ENCODE measurements around the gene SMAD3.
A peak's percentile ranks its signal among the peaks of the same experiment; 100 is the strongest.

Gene SMAD3

DNA sequence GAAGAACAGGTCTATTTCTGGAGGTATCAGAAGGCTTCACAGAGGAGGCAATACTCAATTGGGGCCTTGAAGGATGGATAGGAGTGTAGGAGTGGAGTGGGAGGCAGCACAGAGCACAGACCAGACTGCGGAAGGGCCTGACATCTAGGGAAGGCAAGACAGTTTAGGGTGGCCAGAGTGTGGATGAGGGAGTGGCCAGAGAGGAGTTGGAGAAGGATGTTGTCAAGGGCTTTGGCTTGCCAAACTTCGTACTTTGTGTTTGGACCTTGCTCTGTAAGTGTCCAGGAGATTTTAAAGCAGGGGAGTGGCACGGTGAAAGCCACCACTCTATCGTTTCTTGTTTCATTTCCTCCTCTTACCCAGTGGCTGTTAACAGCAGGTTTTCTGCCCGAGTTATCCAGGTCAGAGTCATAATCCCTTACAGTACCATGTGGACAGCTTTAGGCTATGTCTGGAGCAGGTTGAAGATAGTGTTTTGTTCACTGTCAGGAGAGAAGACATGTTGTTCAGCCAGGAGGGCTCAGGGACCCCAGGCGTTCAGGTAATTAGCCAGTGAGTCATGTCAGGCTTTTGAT is 12.3 kb downstream of the SMAD3 start:
- DNase-seq, result no peak
- peaks cover 10% of the 10 kb centered on the region for H3K4me1 ChIP-seq (ENCODE audit: control insufficient read depth, low read depth, low read length)

DNA sequence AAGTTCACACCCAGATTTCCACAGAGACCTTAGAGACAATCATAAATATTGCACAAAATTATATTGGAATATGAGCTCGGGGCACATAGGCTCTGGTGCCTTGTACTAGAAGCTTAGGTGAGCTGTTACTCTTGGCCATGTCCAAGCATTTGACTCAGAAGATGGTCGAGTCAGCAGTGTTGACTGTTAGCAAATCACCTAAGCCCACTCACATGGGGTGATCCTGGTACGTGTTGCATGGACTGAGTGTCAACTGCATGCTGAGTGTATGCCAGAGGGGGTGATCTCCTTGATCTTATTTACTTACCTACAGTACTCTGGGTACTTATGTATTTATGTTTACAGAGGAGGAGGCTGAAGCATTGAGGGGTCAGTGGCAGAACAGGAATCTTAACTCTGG is 14.0 kb downstream of the SMAD3 start:
- Histone ChIP-seq H3K4ac (ENCODE audit: low read depth, low read length) (no peak overlapping the region), H3K18ac (ENCODE audit: low read length) (no peak overlapping the region), H3K4me2 (ENCODE audit: low read length) (no peak overlapping the region), H4K8ac (ENCODE audit: low read depth, low read length) (no peak overlapping the region), H3K23ac (ENCODE audit: low read length) (no peak overlapping the region), H3K56ac (ENCODE audit: low read length) (peak overlapping the region; percentile 53), H3K79me2 (ENCODE audit: control insufficient read depth, insufficient read depth, low read length) (peaks cover 28% of the 10 kb centered on the region), H3K9ac (ENCODE audit: low read length) (no peak overlapping the region), H2BK15ac (replicated peaks; ENCODE audit: low read depth) (no peak overlapping the region), H3K4me1 (ENCODE audit: control insufficient read depth, low read depth, low read length) (peaks cover 14% of the 10 kb centered on the region), H2AK5ac (ENCODE audit: low read length) (no peak overlapping the region), H3K4me3 (ENCODE audit: low read length) (no peak overlapping the region), H2BK5ac (ENCODE audit: low read length) (no peak overlapping the region), H2BK120ac (ENCODE audit: low read depth, low read length) (no peak overlapping the region), H3K27me3 (ENCODE audit: insufficient read depth, low read length, poor library complexity) (no peaks in the 10 kb centered on the region), H3K27ac (ENCODE audit: low read depth, low read length) (no peak overlapping the region), H3K79me1 (ENCODE audit: low read length) (peaks cover 20% of the 10 kb centered on the region), H3K36me3 (ENCODE audit: control insufficient read depth, insufficient read depth, low read length) (no peaks in the 10 kb centered on the region), H4K5ac (ENCODE audit: low read length) (no peak overlapping the region)
- no CpG with 5 or more reads among the region's 3 CpGs for WGBS (ENCODE audit: extremely low coverage, insufficient coverage, low lambda C conversion rate)
- no peak for DNase-seq

More for the DNA sequence above, 12.3 kb downstream of the SMAD3 start:
- H3K4ac ChIP-seq (ENCODE audit: low read depth, low read length), result no peak overlapping the region
- H3K79me2 ChIP-seq (ENCODE audit: control insufficient read depth, insufficient read depth, low read length), result peaks cover 21% of the 10 kb centered on the region
- no peak overlapping the region for H3K4me3 ChIP-seq (ENCODE audit: low read length)
- H3K4me2 ChIP-seq (ENCODE audit: low read length), result no peak overlapping the region
- no peak overlapping the region for H4K5ac ChIP-seq (ENCODE audit: low read length)
- no peak overlapping the region for H2AK5ac ChIP-seq (ENCODE audit: low read length)
- H3K27ac ChIP-seq (ENCODE audit: low read depth, low read length), result no peak overlapping the region
- H3K27me3 ChIP-seq (ENCODE audit: insufficient read depth, low read length, poor library complexity), result no peaks in the 10 kb centered on the region
- no peak overlapping the region for H3K56ac ChIP-seq (ENCODE audit: low read length)
- no peak overlapping the region for H3K18ac ChIP-seq (ENCODE audit: low read length)
- H2BK120ac ChIP-seq (ENCODE audit: low read depth, low read length), result no peak overlapping the region
- WGBS (ENCODE audit: extremely low coverage, insufficient coverage, low lambda C conversion rate), result no CpG with 5 or more reads among the region's 6 CpGs
- peaks cover 20% of the 10 kb centered on the region for H3K79me1 ChIP-seq (ENCODE audit: low read length)
- no peak overlapping the region for H3K9ac ChIP-seq (ENCODE audit: low read length)
- H3K36me3 ChIP-seq (ENCODE audit: control insufficient read depth, insufficient read depth, low read length), result no peaks in the 10 kb centered on the region
- H3K23ac ChIP-seq (ENCODE audit: low read length), result no peak overlapping the region
- no peak overlapping the region for H2BK15ac ChIP-seq (replicated peaks; ENCODE audit: low read depth)
- H2BK5ac ChIP-seq (ENCODE audit: low read length), result no peak overlapping the region
- no peak overlapping the region for H4K8ac ChIP-seq (ENCODE audit: low read depth, low read length)

DNA sequence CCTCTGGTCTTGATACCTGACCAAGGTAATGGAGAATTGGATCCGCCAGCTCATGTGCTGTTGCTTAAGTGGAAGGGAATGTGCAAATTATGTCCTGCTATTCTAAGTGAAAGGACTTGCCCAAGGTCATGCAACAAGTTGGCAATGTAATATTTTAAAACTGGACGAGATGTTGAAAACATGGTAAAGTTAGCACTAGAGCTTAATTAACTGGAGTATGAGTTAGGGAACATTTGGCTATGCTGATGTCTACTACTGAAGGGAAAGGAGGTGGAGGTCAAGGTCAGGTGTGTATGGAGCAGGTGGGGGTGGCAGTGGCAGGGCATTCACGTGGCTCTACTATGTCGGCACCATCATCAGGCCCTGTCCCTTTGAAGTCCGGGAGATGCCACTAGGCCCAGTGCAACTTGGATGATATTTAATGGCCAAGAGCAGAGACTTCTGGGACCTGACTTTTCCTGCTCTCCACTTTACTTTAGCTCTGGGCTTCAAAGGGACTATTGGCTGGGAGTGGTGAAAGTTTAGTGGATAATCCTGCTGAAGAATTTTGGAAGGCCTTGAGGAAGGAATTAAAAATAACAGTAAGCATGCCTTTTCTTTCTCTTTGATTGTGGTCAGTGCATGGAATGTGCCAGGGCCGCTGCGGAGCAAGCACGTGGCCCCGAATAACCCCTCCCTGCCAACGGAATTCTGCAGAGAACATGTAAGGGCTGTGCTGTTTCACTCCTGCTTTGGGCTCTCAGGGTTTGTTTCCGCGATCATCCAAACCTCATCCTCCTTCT is 14.9 kb downstream of the SMAD3 start:
- no peak overlapping the region for H2BK5ac ChIP-seq (ENCODE audit: low read length)
- no CpG with 5 or more reads among the region's 12 CpGs for WGBS (ENCODE audit: extremely low coverage, insufficient coverage, low lambda C conversion rate)
- H3K4me2 ChIP-seq (ENCODE audit: low read length), result no peak overlapping the region
- no peak overlapping the region for H2BK15ac ChIP-seq (replicated peaks; ENCODE audit: low read depth)
- H3K18ac ChIP-seq (ENCODE audit: low read length), result no peak overlapping the region
- H3K23ac ChIP-seq (ENCODE audit: low read length), result no peak overlapping the region
- no peak overlapping the region for H3K9ac ChIP-seq (ENCODE audit: low read length)
- H3K27ac ChIP-seq (ENCODE audit: low read depth, low read length), result no peak overlapping the region
- H3K4me1 ChIP-seq (ENCODE audit: control insufficient read depth, low read depth, low read length), result peaks cover 18% of the 10 kb centered on the region
- no peak overlapping the region for H3K4me3 ChIP-seq (ENCODE audit: low read length)
- DNase-seq, result no peak
- peaks cover 25% of the 10 kb centered on the region for H3K79me2 ChIP-seq (ENCODE audit: control insufficient read depth, insufficient read depth, low read length)
- H4K8ac ChIP-seq (ENCODE audit: low read depth, low read length), result no peak overlapping the region
- no peak overlapping the region for H3K56ac ChIP-seq (ENCODE audit: low read length)
- H2BK120ac ChIP-seq (ENCODE audit: low read depth, low read length), result no peak overlapping the region
- no peaks in the 10 kb centered on the region for H3K36me3 ChIP-seq (ENCODE audit: control insufficient read depth, insufficient read depth, low read length)
- H3K27me3 ChIP-seq (ENCODE audit: insufficient read depth, low read length, poor library complexity), result no peaks in the 10 kb centered on the region
- H3K4ac ChIP-seq (ENCODE audit: low read depth, low read length), result no peak overlapping the region
- H3K79me1 ChIP-seq (ENCODE audit: low read length), result peaks cover 22% of the 10 kb centered on the region
- H4K5ac ChIP-seq (ENCODE audit: low read length), result no peak overlapping the region
- no peak overlapping the region for H2AK5ac ChIP-seq (ENCODE audit: low read length)

DNA sequence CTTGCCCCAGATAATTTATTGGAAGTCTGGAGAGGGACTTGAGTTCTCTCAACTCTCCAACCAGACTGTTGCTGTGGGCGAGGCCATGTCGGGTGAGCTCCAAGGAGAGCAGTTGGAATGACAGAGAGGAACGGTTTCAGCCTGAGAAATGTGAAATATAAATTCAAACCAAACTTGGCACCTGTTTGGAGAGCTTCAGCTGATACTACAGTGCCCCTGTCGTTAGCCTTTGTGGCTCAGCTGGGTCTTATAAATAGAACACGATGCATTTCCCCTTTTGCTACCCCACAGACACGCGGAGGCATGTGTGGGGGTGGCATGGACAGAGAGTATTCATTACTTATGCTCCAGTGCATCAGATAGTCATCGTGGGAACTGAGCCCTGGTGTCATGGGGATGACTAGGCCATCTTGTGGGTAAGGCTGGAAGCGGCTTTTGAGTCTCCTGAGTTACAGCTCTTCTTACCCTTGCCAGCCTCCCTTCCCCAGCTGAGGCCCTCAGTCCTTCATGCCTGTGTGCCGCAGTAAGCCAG is 15.6 kb downstream of the SMAD3 start:
- Histone ChIP-seq H3K4me2 (ENCODE audit: low read length) (no peak overlapping the region), H3K27ac (ENCODE audit: low read depth, low read length) (no peak overlapping the region), H3K79me1 (ENCODE audit: low read length) (peaks cover 20% of the 10 kb centered on the region), H4K5ac (ENCODE audit: low read length) (no peak overlapping the region), H3K4me3 (ENCODE audit: low read length) (no peak overlapping the region), H2BK15ac (replicated peaks; ENCODE audit: low read depth) (no peak overlapping the region), H4K8ac (ENCODE audit: low read depth, low read length) (no peak overlapping the region), H3K9ac (ENCODE audit: low read length) (no peak overlapping the region), H3K4me1 (ENCODE audit: control insufficient read depth, low read depth, low read length) (peaks cover 23% of the 10 kb centered on the region), H3K79me2 (ENCODE audit: control insufficient read depth, insufficient read depth, low read length) (peaks cover 25% of the 10 kb centered on the region), H3K36me3 (ENCODE audit: control insufficient read depth, insufficient read depth, low read length) (no peaks in the 10 kb centered on the region), H3K18ac (ENCODE audit: low read length) (no peak overlapping the region), H3K56ac (ENCODE audit: low read length) (no peak overlapping the region), H2AK5ac (ENCODE audit: low read length) (no peak overlapping the region), H3K23ac (ENCODE audit: low read length) (no peak overlapping the region), H2BK120ac (ENCODE audit: low read depth, low read length) (no peak overlapping the region), H2BK5ac (ENCODE audit: low read length) (no peak overlapping the region), H3K27me3 (ENCODE audit: insufficient read depth, low read length, poor library complexity) (no peaks in the 10 kb centered on the region), H3K4ac (ENCODE audit: low read depth, low read length) (no peak overlapping the region)
- no peak for DNase-seq
- WGBS (ENCODE audit: extremely low coverage, insufficient coverage, low lambda C conversion rate), result no CpG with 5 or more reads among the region's 10 CpGs

DNA sequence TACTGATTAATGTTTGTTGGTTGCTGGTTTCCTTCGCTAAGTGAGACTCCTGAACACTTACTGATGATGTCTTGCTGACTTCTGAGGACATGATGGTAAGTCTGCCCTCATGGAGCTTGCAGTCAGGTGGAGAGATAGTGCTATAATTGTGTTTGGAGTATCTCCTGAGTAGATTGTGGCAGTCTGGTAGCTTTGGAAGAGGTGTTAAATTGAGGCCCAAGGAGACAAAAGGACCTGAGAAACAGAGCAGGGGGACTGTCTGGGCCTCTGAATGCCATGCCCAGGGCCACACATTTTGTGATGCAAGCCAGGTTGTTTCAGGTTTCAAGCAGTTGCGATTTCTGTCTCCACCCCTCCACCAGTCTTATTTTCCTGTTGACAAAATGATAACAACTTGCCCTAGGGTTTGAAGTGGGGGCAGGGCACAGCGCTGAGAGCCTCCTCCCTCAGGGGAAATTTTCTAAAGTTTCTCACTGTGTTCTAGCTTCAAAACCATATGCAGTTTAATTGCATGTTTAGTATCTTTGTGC is 16.7 kb downstream of the SMAD3 start:
- H3K27ac ChIP-seq (ENCODE audit: low read depth, low read length), result no peak overlapping the region
- no peak overlapping the region for H2BK120ac ChIP-seq (ENCODE audit: low read depth, low read length)
- H3K4me3 ChIP-seq (ENCODE audit: low read length), result no peak overlapping the region
- H2BK15ac ChIP-seq (replicated peaks; ENCODE audit: low read depth), result no peak overlapping the region
- H3K4me2 ChIP-seq (ENCODE audit: low read length), result no peak overlapping the region
- H3K23ac ChIP-seq (ENCODE audit: low read length), result no peak overlapping the region
- H3K4me1 ChIP-seq (ENCODE audit: control insufficient read depth, low read depth, low read length), result peaks cover 25% of the 10 kb centered on the region
- no peaks in the 10 kb centered on the region for H3K36me3 ChIP-seq (ENCODE audit: control insufficient read depth, insufficient read depth, low read length)
- peaks cover 16% of the 10 kb centered on the region for H3K79me1 ChIP-seq (ENCODE audit: low read length)
- H3K9ac ChIP-seq (ENCODE audit: low read length), result no peak overlapping the region
- no peaks in the 10 kb centered on the region for H3K27me3 ChIP-seq (ENCODE audit: insufficient read depth, low read length, poor library complexity)
- DNase-seq, result peak; percentile 86
- no peak overlapping the region for H4K8ac ChIP-seq (ENCODE audit: low read depth, low read length)
- no peak overlapping the region for H3K18ac ChIP-seq (ENCODE audit: low read length)
- H3K4ac ChIP-seq (ENCODE audit: low read depth, low read length), result no peak overlapping the region
- H3K56ac ChIP-seq (ENCODE audit: low read length), result no peak overlapping the region
- H2BK5ac ChIP-seq (ENCODE audit: low read length), result no peak overlapping the region
- H2AK5ac ChIP-seq (ENCODE audit: low read length), result no peak overlapping the region
- H4K5ac ChIP-seq (ENCODE audit: low read length), result no peak overlapping the region
- WGBS (ENCODE audit: extremely low coverage, insufficient coverage, low lambda C conversion rate), result no CpG with 5 or more reads among the region's 3 CpGs
- peaks cover 20% of the 10 kb centered on the region for H3K79me2 ChIP-seq (ENCODE audit: control insufficient read depth, insufficient read depth, low read length)

Measured in mesendoderm (in vitro differentiated cells).